Endothelial cell (in vitro differentiated cells): ENCODE data around the gene FAM78B. TPM values are rescaled to one million over a fixed set of nuclear protein-coding genes. Genes with fewer than 3 reads are reported as not detected.

Experiments used
- DNase-seq: peaks from one replicate; pipeline ENCODE4 v3.0.0; 2021; ENCODE audit warnings: low spot score
- H3K27ac Mint-ChIP-seq: one replicate; pipeline ENCODE4 v1.8.0; 2021; ENCODE audit warnings: mixed read lengths, inconsistent platforms; ENCODE audit not compliant: unreplicated experiment
- H3K27me3 Mint-ChIP-seq: one replicate; pipeline ENCODE4 v1.8.0; 2021; ENCODE audit warnings: mild to moderate bottlenecking, moderate library complexity, mixed read lengths, inconsistent platforms; ENCODE audit not compliant: unreplicated experiment
- H3K36me3 Mint-ChIP-seq: one replicate; pipeline ENCODE4 v1.8.0; 2021; ENCODE audit warnings: mild to moderate bottlenecking, low read depth, mixed read lengths, inconsistent platforms; ENCODE audit not compliant: unreplicated experiment
- H3K4me1 Mint-ChIP-seq: one replicate; pipeline ENCODE4 v1.8.0; 2021; ENCODE audit warnings: mild to moderate bottlenecking, mixed read lengths, inconsistent platforms; ENCODE audit not compliant: unreplicated experiment
- H3K4me3 Mint-ChIP-seq: one replicate; pipeline ENCODE4 v1.8.0; 2021; ENCODE audit warnings: mild to moderate bottlenecking, mixed read lengths, inconsistent platforms; ENCODE audit not compliant: unreplicated experiment
- H3K9me3 Mint-ChIP-seq: one replicate; pipeline ENCODE4 v1.8.0; 2021; ENCODE audit warnings: mixed read lengths, inconsistent platforms; ENCODE audit not compliant: unreplicated experiment
- microRNA-seq: library from miRNA; unstranded; fragments of <30 nt; microRNA quantifications from one replicate; pipeline ENCODE4, GENCODE V29; 2020; ENCODE audit not compliant: unreplicated experiment
- total RNA-seq: library from RNA; stranded (reverse); fragmentation: NEBNext Ultra II Directional; extraction: Animal tissue kit (Norgen Biotek cat#: 25700); gene quantifications from one replicate; pipeline ENCODE4 v1.2.1, GENCODE V29; 2021; ENCODE audit not compliant: unreplicated experiment
- TF ChIP-seq, protein P1 (sequence below): fragments of 200-600 bp; sonication (generic); IDR thresholded peaks from one replicate; pipeline ENCODE4 v1.5.0; 2021; ENCODE audit warnings: antibody characterized with exemption; ENCODE audit not compliant: unreplicated experiment

FAM78B gene
- total RNA-seq, 1 donor from 2014 or later = 1.3 TPM

DNA sequence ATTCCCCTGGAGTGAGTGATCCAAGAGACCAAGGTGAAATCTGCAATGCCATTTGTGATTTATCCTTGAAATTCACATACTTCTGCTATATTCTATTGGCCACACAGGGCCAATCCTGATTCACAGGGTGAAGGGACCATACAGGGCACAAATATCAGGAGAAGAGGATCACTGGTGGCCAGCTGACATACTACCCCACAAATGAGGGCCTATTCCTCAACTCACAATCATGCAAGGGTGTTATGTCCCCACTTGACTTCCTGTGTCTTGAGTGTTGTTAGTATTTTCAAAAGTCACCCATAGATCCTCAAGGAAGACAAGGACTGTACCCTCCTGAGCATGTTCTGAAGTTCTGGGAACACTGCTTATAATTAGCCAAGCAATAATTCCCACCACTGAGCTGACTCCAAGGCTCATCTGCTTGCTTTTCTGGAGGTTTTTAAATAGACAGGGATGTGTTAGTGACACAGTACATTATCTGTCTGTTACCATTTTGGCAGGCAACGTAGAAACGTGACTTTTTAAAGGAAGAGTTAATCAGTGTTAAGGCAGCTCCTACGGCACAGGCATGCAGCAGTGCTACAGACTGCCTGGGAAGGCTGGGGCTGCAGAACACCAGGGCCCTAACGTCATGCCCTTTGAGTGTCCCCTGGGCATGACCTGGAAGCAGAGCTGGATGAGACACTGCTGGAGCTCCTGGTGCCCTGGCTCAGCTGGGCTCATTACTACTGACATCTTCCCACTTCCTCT is 137.4 kb downstream of the FAM78B start:
- Mint-ChIP-seq H3K27me3 (peaks cover 1% of the 10 kb centered on the region), H3K27ac (no peak overlapping the region), H3K9me3 (no peaks in the 10 kb centered on the region), H3K36me3 (no peaks in the 10 kb centered on the region), H3K4me1 (peaks cover 17% of the 10 kb centered on the region), H3K4me3 (no peak overlapping the region)
- TF ChIP-seq, protein P1, sequence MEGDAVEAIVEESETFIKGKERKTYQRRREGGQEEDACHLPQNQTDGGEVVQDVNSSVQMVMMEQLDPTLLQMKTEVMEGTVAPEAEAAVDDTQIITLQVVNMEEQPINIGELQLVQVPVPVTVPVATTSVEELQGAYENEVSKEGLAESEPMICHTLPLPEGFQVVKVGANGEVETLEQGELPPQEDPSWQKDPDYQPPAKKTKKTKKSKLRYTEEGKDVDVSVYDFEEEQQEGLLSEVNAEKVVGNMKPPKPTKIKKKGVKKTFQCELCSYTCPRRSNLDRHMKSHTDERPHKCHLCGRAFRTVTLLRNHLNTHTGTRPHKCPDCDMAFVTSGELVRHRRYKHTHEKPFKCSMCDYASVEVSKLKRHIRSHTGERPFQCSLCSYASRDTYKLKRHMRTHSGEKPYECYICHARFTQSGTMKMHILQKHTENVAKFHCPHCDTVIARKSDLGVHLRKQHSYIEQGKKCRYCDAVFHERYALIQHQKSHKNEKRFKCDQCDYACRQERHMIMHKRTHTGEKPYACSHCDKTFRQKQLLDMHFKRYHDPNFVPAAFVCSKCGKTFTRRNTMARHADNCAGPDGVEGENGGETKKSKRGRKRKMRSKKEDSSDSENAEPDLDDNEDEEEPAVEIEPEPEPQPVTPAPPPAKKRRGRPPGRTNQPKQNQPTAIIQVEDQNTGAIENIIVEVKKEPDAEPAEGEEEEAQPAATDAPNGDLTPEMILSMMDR = no peak
- DNase-seq = no peak

DNA sequence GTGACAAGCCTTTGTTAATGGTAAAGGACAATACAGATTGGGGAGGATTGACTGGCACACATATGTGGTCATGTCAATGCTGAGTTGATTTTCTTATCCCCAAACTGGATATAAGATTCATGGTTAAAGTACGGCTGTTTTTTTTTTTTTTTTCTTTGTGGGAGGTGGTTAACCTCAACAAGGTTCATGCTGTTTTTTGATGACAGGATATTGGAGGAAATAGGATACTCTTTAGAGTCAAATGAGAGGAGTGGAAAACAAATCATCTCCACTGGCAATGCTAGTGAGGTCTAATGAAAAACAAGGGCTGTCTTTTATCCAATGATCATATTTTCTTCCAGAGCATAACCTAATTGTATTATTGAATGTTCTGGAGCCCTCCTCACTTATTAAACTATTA is 140.2 kb downstream of the FAM78B start:
- TF ChIP-seq, protein P1 = no peak

GRCh38 chr1:166026143-166026542 is 140.7 kb downstream of the FAM78B start:
- Mint-ChIP-seq H3K4me1 (peaks cover 14% of the 10 kb centered on the region), H3K4me3 (no peak overlapping the region), H3K27me3 (peaks cover 1% of the 10 kb centered on the region), H3K36me3 (no peaks in the 10 kb centered on the region), H3K27ac (no peak overlapping the region), H3K9me3 (no peaks in the 10 kb centered on the region)
- TF ChIP-seq, protein P1 = no peak
- no peak for DNase-seq

More for the DNA sequence above, 140.2 kb downstream of the FAM78B start:
- Mint-ChIP-seq H3K27ac (no peak overlapping the region), H3K9me3 (no peaks in the 10 kb centered on the region), H3K27me3 (peaks cover 1% of the 10 kb centered on the region), H3K36me3 (no peaks in the 10 kb centered on the region), H3K4me3 (no peak overlapping the region), H3K4me1 (peaks cover 17% of the 10 kb centered on the region)
- DNase-seq = no peak

DNA sequence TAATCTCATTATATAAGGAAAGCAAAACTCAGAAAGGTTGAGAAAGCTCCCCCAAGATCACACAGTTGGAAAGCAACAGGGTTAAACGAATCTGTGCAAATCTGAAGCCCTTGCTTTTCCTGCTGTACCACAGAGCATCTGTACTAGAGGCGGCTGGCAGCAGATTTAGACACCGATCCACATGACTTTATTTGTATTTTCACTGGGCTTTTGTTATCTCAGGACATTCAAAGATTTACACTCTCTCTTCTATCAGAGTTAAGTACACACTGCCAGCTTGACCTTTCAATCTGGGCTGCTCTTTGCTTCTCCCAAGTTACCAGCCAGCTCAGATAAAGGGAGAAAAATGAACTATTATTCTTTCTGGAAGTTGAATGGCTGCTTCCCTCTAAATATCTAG is 146.6 kb downstream of the FAM78B start:
- no peak overlapping the region for H3K27ac Mint-ChIP-seq
- H3K4me1 Mint-ChIP-seq = no peaks in the 10 kb centered on the region
- no peak overlapping the region for H3K4me3 Mint-ChIP-seq
- peaks cover 3% of the 10 kb centered on the region for H3K27me3 Mint-ChIP-seq
- no peak for DNase-seq
- H3K36me3 Mint-ChIP-seq = no peaks in the 10 kb centered on the region
- TF ChIP-seq, protein P1 = no peak
- no peaks in the 10 kb centered on the region for H3K9me3 Mint-ChIP-seq

Small RNA genes within 50 kb of the gene (microRNA-seq; reads per million reads assigned to microRNA genes)
- gene MIR921 = not detected
